Fibroblast of villous mesenchyme (primary cell): ENCODE measurements around the gene BTBD9. TPM values are rescaled to one million over a fixed set of nuclear protein-coding genes. Genes with fewer than 3 reads are reported as not detected.

Source experiments
- DNase-seq: peaks from one replicate; pipeline ENCODE4 v3.0.0-alpha.2; 2010; ENCODE audit warnings: low read depth
- H3K4me3 ChIP-seq: 2 replicates; pipeline ENCODE4 v1.5.1; 2011; ENCODE audit warnings: low read depth, mild to moderate bottlenecking, low read length
- CTCF ChIP-seq: IDR thresholded peaks from 2 replicates; pipeline ENCODE4 v1.5.1; 2012; ENCODE audit warnings: low read depth, mild to moderate bottlenecking, low read length; ENCODE audit not compliant: insufficient read depth
- total RNA-seq: library from RNA; depleted of rRNA; stranded (reverse); fragments of >200 nt; gene quantifications from 2 replicates; pipeline ENCODE4 v1.2.3, GENCODE V29; 2012

BTBD9 gene
- total RNA-seq, 1 donor: 12.1 TPM

GRCh38 chr6:38476141-38476540 is 163.6 kb downstream of the BTBD9 start:
- TF ChIP-seq CTCF: no peak
- no peak overlapping the region for H3K4me3 ChIP-seq
- DNase-seq: peak; percentile 48

- H3K4me3 ChIP-seq: no peak overlapping the region
- no peak for TF ChIP-seq CTCF
- DNase-seq: no peak
Observed at GRCh38 chr6:38470548-38470947, 169.2 kb downstream of the BTBD9 start.

DNA sequence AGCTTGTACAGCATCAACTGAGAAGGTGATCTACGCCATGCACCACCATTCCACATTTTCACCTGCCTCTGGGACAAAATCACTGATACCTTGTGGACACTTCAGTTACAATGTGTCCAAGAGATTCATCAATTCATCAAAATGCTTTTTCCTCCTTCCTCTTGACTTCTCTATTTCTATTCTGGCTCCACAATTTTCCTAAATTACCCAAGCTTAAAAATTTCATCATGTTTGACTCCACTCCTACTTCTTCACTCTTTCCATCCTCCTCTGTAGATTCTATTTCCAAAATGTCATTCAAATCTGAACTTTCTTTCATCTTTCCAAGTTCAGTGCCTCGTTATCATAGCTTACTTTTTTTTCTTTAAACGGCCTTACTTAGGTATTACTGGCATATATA is 172.2 kb downstream of the BTBD9 start:
- no peak for TF ChIP-seq CTCF
- no peak for DNase-seq

DNA sequence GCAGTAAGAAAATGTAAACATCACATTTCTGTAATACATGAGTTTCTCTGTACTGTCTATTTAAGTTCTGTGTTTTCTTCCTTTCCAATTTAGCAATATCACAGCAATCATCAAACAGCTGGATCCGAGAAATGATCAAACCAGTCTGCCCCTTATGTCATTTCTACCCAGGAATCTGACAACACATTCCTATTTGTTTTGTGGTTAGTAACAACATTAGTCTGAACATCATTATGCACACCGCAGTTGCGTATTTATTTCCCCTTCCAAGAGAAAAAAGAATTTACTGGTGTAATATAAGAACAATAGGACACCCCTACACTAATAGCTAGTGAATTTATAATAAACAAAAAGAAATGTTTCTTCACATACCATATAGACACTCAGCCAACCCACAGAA is 179.5 kb downstream of the BTBD9 start:
- no peak for TF ChIP-seq CTCF
- H3K4me3 ChIP-seq: no peak overlapping the region
- peak; percentile 78 for DNase-seq

More for the DNA sequence above, 172.2 kb downstream of the BTBD9 start:
- H3K4me3 ChIP-seq: no peak overlapping the region

GRCh38 chr6:38459291-38459690 is 180.4 kb downstream of the BTBD9 start:
- no peak for TF ChIP-seq CTCF
- peak; percentile 42 for DNase-seq
- no peak overlapping the region for H3K4me3 ChIP-seq

- no peak for TF ChIP-seq CTCF
- no peak for DNase-seq
- no peak overlapping the region for H3K4me3 ChIP-seq
Observed at GRCh38 chr6:38453861-38454260, 185.9 kb downstream of the BTBD9 start.
